Epithelial cell of proximal tubule (primary cell): ENCODE results near the gene INTS11. TPM values are rescaled to one million over a fixed set of nuclear protein-coding genes. Genes with fewer than 3 reads are reported as not detected.

Experiments used
- DNase-seq: peaks from one replicate; pipeline ENCODE4 v3.0.0-alpha.2; 2011; ENCODE audit warnings: low read depth
- H3K4me3 ChIP-seq: 2 replicates; pipeline ENCODE4 v1.5.1; 2011; ENCODE audit warnings: low read depth, mild to moderate bottlenecking, low read length
- total RNA-seq: library from RNA; depleted of rRNA; stranded (reverse); fragments of >200 nt; gene quantifications from 2 replicates; pipeline ENCODE4 v1.2.3, GENCODE V29; 2015
- TF ChIP-seq, protein P1 (sequence below): conservative IDR thresholded peaks from 2 replicates; pipeline ENCODE4 v1.5.1; 2012; ENCODE audit warnings: low read depth, mild to moderate bottlenecking, low read length

The INTS11 gene
- total RNA-seq, 1 donor from 2014 or later: 58.7 TPM

DNA sequence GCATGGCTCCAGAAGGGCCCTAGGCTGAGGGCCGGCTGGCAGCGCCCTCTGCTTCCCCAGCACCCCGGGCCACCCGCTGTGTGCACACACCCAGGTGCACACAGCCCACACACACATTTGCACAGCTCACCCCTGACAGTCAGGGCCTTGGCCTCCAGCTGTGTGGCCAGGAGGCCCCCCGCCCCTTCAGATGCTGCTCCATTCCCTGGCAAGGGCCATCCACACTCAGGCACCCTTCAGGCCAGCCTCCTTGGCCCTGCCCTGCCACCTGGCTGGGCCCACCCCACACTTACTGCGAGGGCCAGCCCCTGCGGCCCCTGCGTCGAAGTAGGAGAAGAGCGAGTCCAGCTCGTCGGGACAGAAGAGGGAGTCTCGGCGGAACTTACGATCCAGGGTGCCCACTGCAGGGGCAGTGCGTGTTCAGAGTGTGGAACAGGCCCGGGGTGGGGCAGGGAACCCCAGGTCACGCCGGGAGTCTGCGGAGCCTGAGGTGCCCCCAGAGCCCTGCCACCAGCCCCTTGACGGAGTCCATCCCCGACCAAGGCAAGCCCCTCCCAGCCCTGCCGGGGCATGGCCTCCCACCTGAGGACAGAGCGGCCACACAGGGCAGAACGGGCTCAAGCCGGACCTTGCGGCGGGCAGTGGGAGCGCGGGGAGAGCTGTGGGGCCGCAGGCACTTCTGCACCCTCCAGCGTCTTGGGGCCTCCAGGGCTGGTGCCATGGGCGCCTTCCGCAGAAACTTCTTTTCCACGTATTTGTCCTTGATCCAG lies 29.1 kb downstream of the INTS11 start:
- TF ChIP-seq, protein P1, sequence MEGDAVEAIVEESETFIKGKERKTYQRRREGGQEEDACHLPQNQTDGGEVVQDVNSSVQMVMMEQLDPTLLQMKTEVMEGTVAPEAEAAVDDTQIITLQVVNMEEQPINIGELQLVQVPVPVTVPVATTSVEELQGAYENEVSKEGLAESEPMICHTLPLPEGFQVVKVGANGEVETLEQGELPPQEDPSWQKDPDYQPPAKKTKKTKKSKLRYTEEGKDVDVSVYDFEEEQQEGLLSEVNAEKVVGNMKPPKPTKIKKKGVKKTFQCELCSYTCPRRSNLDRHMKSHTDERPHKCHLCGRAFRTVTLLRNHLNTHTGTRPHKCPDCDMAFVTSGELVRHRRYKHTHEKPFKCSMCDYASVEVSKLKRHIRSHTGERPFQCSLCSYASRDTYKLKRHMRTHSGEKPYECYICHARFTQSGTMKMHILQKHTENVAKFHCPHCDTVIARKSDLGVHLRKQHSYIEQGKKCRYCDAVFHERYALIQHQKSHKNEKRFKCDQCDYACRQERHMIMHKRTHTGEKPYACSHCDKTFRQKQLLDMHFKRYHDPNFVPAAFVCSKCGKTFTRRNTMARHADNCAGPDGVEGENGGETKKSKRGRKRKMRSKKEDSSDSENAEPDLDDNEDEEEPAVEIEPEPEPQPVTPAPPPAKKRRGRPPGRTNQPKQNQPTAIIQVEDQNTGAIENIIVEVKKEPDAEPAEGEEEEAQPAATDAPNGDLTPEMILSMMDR: no peak
- DNase-seq: no peak
- no peak overlapping the region for H3K4me3 ChIP-seq

DNA sequence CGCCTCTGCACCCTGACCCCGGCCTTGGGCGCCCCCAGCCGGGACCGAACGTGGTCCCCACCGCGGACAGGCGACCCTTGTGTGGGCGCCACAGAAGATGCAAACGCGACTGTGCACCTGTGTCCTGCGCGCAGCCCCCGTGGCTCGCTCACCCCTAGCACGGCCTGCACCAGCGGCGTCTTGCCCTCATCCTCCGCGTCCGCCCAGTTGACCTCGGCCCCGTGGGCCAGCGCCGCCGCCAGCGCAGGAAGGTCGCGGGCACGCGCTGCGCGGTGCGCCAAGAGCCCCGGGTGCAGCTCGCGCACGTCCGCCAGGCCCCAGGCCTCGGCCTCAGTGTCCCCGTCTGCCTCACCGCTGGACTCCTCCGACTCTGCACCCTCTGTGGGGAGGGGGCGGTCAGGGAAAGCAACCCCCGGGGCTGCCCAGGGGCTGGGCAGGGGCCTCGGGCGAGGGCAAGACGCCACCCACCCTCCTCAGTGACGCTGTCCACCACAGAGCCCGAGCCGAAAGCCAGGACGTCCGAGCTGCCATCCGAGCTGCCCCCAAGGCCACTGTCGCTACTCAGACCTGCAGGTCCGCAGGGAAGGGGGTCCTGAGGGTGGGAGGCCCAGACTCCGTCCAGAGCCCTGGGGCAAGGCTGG lies 30.1 kb downstream of the INTS11 start:
- DNase-seq: no peak
- H3K4me3 ChIP-seq: no peak overlapping the region
- TF ChIP-seq, protein P1: no peak

DNA sequence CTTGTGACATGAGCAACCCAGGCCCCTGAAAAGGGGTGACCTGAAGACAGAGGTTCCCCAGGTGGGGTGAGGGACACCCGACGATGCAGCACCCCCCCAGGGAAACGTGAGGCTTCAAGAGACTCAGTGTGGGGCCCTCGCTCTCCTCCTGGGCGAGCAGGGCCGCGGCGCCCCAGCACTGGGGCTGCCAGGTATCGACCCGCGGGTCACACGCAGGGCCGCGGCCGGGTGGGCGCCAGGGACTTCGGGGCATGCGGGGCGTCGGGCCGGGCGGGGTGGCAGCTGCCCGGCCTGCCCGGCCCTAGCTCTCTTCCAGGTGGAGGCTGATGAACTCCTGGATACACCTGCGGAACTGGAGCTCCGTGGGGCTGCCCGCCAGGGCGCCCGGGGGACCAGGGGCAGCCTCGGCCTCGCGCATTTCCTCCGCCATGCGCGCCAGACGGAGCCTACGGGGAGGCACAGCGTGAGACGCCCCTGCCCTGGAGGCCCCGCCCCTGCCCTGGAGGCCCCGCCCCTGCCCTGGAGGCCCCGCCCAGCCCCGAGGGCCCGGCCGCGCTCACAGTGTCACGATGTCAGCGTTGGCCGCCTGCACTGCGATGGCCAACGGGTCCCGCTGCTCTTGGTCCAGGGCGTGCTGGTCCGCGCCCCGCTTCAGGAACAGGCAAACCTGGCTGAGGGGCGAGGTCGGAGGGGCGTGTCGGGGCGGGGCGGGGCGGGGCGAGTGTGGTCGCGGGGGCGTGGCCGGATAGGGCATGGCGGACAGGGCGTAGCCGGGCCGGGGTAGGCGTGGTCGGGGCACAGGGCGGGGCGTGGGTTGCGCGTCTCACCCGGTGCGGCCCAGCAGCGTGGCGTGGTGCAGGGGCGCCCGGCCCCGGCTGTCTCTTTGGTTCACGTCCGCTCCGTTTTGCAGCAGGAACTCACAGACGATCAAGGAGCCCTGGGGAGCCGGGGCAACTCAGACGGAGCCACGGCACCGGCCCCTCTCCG lies 30.9 kb downstream of the INTS11 start:
- DNase-seq: no peak
- no peak overlapping the region for H3K4me3 ChIP-seq
- TF ChIP-seq, protein P1: no peak

DNA sequence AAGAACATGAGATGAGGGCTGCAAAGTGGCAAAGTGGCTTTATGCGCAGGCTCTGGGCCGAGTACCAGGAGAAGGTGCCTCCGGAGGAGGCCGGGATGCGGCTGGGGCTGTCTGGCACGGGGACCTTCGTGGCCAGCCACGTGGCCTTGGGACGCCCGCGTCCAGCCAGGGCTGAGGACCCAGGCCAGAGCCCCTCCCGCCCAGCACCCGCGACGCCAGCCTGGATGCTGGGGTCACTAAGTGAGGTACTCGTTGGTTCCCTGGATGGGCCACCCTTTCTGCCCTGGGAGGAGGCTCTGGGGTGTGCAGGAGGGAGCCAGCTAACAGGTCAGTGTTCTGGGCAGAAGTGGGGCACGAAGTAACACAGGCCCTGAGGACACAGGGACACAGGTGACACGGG lies 31.6 kb downstream of the INTS11 start:
- no peak overlapping the region for H3K4me3 ChIP-seq
- TF ChIP-seq, protein P1: no peak
- DNase-seq: no peak

DNA sequence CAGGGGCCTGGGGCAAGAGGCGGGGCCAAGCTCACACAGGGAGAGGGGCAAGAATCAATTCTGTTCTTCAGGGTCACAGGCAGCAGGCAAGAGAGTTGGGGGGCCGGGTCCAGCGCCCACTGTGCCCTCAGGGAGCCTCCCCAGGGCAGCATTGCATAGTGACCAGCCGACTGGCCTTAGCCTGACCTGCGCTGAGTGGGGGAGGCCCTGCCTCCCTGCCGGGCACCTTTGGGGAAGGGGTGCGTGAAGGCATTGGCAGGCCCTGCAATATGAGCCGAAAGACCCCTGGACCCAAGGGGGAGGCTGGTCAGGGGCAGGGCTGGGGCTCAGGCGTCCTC lies 32.0 kb downstream of the INTS11 start:
- DNase-seq: no peak
- no peak overlapping the region for H3K4me3 ChIP-seq
- TF ChIP-seq, protein P1: no peak

DNA sequence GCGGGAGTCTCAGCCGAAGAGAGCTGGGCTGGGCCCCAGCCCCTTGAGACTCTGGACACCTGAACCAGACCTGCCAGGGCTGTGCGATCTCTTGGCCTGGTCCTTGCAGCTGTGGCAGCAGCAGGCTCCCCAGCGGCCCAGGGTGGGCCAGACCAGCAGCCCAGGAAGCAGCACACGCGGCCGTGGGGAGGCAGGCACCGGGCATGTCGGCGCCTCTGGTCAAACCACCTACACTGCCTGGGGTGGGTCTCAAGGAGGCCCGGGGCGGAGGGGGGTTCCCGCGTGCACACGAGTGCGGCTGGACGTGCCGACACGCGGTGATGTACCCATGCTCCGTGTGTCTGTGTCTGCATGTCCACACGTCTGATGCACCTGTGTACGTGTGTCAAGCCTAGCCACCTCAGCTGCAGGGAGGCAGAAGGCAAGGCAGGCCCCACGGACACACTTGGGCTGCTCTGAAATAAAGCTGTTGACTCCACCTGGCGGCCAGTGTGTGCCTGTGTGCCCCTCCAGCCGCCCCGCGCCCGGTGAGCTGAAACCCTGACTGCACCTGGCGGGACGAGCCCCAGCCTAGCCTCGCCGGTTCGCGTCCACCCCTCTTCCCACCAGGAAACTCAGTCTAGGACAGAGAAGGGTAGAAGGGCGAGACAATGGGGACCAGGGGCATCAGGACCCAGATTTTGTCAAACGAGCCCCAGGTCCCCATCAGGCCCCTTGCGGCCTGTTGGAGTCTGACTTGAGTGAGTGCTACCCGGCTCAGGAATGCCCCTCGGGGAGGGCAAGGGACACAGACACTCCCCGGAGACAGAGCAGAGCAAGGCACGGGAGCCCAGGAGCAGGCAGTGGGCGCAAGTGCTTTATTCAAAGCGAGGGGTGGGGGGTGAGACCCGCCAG lies 32.7 kb downstream of the INTS11 start:
- DNase-seq: no peak
- TF ChIP-seq, protein P1: peak; percentile 63
- H3K4me3 ChIP-seq: no peak overlapping the region
